GM21515 (cell line): ENCODE measurements around the gene P2RY4.
"Not testable (repeated sequence)": the region's sequence is repeated elsewhere in the genome, so short reads cannot be mapped to it uniquely, and the experiment has no call there.

Experiments
- ATAC-seq: cut with Tn5 transposase; IDR thresholded peaks from one replicate; pipeline ENCODE4 v1.9.1; 2021; ENCODE audit not compliant: unreplicated experiment

The P2RY4 gene

DNA sequence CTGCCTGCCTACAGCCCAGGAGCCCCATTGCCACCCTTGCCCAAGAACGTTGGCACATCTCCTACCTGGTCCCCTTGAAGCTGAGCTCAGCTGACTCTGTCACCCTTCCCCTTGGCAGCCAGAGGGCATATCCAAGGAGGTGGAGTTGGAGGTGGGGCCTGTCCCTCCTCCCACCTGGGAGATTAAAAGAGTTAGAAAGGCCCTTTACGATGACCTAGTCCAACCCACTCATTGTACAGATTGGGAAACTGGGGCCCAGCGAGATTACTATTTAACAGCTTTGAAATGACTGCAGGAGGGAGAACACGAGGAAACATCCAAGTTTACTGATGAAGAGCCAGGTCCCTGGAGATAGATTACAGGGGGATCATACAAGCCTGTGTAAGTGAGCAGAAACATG is at the start of gene P2RY4:
Gene P2RY4 (minus strand): TSS at position 101 of the 400 bp plus-strand sequence. CDS start 580 bp downstream, outside the sequence.
- ATAC-seq, result no peak

DNA sequence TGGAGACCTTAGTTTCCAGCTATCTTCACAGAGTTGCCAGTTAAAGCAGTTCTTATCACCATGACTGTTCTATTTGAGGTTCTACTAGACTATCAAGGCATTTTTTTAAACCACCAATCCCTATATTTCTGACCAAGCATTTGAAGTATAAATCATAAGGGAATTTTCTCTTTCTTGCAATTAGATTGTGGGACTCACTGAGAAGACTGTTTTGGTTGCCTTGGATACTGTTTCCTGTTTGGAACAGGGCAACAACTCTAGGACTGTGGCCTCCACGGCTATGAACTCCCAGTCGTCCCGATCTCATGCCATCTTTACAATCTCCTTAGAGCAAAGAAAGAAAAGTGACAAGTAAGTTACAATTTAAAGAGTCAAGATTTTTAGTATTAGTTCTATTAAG is 41.7 kb upstream of the P2RY4 start:
- ATAC-seq, result no peak

DNA sequence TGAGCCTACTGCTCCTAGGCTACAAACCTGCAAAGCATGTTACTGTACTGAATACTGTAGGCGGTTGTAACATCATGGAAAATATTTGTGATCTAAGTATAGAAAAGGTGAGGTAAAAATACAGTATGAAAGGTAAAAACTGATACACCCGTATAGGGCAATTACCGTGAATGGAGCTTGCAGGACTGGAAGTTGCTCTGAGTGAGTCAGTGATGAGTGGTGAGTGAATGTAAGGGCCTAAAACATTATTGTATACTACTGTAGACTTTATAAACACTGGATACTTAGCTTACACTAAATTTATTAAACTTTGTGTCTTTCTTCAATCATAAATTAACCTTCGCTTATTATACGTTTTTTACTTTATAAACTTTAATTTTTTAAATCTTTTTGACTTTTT is 33.6 kb upstream of the P2RY4 start:
- ATAC-seq, result no peak

DNA sequence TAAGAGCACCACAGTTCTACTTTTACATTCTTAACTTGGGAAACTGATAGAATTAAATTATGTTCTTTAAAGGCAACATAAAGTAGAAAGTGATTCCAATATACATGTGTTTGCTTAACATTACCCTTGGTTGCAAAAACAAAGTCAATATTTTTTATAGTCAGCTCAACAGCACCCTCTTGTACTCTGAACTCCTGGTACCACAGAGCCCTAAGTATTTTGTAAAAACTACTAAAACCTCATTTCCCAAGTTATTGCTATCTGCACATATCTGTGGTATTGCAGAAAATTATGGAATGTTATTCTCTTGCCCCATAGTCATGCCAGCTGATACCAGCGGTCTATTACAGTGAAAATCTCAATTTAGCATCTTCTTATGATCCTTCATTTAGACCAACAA is 32.8 kb upstream of the P2RY4 start:
- ATAC-seq, result no peak

DNA sequence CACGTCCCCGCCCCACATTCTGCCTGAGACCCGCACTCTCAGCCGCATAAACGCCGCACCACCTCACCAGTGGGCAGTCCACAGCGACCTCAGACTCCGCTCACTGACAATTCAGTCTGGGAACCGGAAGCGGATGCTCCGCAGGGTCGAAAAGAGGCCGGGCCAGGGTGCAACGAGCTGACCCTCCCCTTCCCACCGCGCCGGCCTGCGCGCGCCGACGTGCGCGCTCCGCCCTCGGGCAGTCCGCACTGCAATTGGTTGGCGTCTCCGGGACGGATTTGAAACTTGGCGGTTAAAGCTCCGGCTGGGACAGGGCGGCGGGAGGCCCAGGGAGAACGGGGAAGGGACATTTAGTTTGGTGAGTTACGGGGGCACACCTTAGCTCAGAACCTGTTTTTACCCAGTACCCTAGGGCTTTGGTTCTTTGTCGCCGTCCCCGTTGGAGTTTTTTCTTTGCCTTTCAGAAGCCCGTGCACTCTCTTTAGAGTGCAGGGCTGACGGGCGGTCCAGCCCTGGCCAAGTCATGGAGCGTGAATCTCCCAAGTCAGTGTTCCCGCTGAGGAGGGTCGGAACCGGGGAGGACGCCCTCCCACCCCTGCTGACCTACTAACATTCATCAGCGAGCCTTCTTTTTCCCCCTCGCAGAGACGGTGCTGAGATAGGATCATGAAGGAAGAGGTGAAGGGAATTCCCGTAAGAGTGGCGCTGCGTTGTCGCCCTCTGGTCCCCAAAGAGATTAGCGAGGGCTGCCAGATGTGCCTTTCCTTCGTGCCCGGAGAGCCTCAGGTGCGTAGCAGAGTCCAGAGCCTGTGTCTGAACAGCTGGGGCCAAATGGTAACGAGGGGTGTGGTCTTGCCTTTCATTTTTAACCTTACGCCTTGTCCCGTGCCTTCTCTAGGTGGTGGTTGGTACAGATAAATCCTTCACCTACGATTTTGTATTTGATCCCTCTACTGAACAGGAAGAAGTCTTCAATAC is 30.1 kb upstream of the P2RY4 start, which contains the start of the genes KIF4A and PDZD11:
Gene KIF4A (plus strand): TSS at position 312 of the 978 bp plus-strand sequence. CDS start 355 bp downstream, at position 667.
Gene PDZD11 (minus strand): TSS at position 135 of the 978 bp plus-strand sequence. CDS start 586 bp downstream, outside the sequence.
- peak; percentile 98 for ATAC-seq

DNA sequence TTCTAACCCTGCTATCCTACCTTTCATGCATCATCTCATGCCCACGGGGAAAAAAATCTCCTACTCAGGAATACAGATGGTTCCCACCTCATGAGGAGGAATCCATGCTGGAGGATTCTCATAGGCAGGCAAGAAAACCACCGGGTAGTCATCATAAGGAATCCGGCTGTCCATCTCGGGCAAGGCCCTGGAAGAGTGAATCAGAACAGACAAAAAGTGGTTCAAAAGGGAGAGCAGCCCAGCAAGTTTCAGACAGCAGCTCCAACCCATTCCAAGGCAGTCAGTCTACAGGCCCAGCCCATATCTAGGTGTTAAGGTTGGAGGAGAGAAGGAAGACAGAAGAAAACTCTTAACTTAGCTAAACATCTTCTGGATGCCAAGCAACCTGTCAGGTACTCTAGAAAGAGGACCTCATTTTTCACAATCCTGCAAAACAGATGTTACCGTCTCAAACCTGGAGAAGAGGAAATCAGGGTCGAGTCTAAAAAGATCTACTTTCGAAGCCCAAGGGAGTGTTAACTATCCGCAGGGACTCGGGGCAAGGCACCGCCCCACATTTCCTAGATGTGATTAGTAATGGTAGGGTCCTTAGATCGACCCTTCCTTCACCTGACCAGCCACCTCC is 29.3 kb upstream of the P2RY4 start:
- ATAC-seq, result no peak

DNA sequence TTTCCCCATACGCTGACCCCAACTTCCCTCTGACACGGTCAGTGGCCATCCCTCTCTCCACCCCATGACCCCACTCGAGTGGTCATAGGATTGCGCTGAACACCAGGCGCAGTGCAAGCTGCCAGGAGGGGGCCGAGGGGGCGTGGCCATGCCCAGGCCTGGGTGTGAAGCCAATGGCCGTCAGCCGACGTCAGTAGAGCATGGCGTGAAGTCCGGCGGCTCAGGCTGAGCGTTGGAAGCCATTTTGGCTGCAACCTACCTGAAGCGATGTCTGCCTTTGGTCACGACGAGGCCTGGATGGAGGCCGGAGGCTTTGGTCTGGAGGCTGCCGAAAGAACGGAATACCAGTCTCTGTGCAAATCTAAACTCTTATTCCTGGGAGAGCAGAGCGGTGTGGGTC is 21.9 kb upstream of the P2RY4 start, which contains the start of gene RAB41:
Gene RAB41 (plus strand): TSS at position 222 of the 400 bp plus-strand sequence. CDS start 46 bp downstream, at position 268.
- ATAC-seq, result no peak

DNA sequence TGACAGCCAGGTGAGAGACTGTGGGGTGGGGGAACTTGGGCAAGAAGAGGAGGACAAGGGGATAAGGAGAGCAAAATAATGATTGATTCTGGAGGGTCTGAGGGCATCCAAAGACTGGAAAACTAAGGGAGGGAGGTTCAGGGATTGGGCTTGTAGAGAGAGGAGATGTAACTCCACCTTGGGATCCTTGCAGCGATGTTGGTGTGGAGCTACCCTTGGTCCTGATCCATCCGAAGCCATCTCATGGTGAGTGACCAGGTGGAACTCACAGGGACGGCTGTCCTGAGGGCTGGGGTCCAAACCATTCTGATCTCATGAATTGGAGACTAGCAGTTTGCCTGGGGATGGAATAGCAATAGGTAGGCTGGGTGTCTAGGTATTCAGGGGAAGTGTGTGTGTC is 20.6 kb upstream of the P2RY4 start:
- ATAC-seq, result no peak

DNA sequence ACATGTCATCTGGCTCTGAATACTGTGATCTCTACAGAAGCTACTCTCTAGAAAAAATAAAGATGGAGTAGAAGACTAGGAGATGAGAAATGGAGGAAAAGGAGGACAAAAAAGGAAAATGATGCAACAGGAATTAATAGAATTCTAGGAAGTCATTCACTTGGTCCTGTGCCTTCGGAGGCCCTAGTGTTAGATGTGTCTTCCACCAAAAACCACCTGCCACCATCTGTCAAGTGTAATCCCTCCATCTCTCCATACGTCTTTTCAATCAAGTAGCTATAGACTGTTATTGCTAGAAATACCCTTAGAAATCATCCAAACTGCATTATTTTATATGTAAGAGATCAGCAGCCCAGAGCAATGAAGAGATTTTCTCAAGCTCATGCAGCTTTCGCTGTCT is 19.1 kb upstream of the P2RY4 start:
- no peak for ATAC-seq

DNA sequence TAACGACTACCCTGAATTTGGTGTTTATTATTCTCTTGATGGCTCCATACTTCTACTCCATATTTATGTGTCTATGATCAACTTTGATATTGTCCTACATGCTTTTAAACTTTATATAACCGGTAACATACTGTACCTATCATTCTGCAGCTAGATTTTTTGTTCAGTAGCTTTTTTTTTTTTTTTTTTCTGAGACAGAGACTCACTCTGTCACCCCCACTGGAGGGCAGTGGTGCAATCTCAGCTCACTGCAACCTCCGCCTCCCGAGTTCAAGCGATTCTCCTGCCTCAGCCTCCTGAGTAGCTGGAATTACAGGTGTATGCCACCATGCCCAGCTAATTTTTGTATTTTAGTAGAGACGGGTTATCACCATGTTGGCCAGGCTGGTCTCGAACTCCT is 14.0 kb upstream of the P2RY4 start:
- ATAC-seq, result not testable (repeated sequence)

DNA sequence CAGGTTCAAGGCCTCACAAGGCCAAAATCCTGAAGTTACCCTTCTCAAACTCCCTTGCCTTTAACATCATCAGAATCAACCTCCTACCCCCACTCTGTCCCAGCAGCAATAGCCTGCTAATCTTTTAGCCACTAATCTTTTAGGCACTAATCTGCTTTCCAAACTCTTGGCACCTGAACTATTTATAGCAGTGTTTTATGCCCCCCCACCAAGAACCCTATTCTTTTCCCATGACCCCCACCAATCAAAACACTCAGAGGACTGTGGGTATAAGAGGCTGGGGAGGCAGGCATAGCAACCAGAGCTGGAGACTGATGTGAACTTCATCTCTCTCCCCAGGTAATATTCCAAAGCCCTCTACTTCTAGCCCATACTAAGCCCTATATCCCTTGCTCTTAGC is 8.0 kb upstream of the P2RY4 start, which contains the start of gene ARR3:
Gene ARR3 (plus strand): TSS at position 301 of the 400 bp plus-strand sequence. CDS start 1,052 bp downstream, outside the sequence.
- ATAC-seq, result no peak

DNA sequence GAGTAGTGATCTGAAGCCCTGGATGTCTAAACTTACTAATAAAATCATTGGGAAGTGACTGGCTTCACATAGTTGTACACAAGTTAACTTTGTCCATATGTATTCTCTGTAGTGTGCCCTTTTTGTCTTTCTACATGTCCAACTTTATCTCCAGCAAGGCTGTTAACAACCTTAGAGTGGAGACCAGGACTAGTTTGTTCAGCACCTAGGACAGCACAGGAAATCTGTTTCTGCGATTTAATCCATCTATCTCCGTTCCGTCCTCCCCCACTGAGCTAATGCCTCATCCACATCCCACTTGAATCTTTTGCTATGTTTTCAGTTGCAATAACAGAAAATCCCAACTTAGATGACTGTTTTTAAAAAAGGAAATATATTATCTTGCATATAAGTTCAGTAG is 4.8 kb upstream of the P2RY4 start:
- ATAC-seq, result no peak

DNA sequence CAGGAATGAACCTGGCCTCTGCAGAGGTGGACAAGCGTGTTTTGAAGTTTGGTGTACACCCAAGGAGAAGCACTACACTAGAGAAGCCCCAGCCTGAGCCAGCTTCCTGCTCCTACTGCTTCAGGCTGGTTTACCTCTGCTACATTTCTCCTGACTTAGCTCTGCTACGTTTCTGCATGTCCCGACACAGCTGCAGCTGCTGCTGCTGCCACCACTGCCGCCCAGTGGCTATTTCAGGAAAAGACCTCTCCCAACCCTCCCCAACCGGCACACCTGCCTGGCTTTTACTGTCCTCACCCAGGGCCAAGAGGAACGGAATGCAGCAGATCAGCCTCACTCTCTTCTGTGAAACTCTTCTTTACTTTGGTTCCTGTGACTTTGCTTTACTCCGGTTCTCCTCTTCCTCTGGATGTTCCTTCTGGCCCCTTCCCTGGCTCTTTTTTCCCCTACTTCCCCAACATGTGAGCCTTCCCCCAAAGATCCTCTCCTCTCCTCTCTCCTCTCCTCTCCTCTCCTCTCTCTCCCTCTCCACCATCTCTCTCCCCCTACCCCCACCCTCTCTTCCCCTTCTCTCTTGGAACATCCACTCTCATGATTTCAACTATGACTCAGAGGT is 3.1 kb upstream of the P2RY4 start:
- peak; percentile 56 for ATAC-seq

DNA sequence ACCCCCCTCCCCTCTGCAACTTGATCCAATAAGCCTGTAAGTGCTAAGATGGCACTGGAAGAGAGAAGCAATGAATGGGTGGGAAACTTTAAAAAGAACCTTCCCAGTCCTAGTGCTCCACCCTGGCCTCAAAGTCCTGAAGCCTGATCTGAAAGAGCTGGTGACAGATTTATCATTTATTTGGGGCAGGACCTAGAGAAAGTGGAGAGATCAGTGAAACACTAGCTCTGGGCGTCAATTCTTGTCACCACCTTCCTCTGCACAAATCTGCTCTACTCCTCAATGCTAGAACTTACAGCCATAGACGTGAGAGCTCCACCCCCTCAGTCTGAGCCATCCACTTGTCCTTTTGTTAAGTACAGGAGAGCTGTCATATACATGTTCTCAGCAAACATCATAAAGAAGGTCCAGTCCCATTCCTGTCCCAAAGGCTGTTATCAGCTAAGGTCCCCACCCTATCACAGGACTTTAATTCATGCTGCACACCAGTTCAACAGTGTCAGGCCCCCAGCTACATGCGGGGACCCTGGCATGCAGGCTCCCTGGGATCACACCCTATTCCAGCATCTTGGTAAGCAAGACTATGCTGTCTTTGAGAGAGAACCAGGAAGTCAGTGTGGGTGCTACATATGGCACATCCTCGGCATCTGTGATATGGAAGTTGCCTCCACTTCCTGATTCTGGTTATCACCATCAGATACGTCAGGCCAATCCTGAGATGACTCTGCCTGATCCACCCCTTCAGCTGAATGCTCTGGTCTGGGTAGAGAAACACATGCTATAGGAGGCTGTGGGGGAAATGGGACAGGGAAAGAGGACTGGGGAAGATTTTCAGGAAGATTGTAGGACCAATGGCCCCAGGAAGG is 2.3 kb downstream of the P2RY4 start:
- no peak for ATAC-seq

DNA sequence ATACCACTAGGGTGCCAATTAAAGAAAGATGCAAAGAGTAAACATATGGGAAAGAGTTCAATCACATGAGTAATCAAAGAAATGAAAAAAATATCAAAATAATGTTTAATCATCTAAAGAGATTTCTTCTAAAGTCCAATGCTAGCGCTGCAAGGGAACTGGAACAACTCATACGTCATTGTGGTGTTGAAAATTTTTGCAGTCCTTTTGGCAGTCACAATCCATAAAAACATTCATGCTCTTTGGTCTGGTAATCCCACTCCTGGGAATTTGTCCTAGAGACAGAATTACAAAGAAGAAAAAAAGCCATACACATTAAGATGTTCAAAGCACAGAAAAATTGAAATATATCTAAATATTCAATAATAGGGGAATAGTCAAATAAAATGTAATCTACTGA is 4.6 kb downstream of the P2RY4 start:
- ATAC-seq, result no peak

DNA sequence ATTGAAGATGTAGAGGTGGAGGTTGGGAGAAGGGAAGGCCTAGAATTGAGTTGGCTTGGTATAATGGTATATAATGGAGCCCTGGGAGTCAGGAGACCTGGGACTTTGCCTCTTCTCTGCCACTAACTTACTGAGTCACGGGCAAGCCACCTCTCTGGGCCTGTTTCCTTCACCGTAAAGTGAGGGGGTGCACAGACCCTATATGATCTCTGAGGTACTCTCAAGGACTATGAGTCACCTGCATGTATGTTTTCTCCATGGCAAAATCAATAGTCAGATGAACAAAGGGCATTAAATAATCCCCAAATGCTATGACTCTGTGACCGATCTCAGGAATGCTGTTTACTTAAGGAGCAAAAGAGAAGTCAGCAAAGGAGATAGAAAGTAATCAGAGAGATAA is 5.1 kb downstream of the P2RY4 start:
- no peak for ATAC-seq

DNA sequence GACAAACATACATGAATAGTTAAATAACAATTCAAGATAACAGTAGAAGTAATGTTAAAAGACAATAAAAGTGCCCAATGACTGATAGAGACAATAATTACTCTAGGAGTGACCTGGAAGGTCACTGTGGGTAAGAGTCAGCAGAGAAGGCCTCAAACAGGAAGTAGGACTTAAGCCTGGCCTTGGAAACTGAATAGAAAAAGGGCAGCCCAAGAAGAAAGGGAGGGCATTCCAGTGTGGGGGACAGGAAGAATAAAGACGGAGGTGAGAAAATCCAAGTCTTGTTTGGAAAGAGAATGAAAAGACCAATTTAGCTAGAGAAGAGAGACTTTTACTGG is 6.0 kb downstream of the P2RY4 start:
- no peak for ATAC-seq

DNA sequence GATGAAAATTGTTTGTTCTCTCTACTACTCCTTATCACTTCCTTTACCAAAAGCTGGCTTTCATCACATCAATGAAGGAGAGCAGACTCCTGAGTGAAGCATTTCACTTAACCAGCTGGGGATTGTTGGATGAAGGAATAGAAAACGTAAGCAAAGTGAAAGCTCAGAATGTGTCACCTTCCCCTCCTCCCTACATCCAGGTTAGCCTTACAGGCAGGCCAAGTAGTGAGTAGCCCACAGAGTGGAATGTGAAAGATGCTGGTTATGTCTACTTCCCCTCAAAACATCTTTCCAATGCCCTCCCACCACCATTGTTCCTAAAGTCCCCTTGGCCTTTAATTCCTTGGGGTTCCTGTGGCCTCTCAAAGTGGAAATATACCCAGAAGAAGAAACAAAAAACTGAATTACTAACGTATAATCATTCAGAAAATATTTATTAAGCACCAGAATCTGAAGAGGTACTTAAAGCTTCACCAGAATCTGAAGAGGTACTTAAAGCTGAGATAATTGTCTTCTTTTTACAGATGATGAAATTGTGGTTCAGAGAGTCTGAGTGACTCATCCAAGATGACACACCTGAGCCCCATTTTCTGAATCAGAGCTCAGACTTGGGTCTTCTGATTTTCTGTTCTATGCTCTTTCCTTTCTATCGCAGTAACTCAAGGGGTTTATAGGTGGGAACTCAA is 6.5 kb downstream of the P2RY4 start:
- no peak for ATAC-seq

DNA sequence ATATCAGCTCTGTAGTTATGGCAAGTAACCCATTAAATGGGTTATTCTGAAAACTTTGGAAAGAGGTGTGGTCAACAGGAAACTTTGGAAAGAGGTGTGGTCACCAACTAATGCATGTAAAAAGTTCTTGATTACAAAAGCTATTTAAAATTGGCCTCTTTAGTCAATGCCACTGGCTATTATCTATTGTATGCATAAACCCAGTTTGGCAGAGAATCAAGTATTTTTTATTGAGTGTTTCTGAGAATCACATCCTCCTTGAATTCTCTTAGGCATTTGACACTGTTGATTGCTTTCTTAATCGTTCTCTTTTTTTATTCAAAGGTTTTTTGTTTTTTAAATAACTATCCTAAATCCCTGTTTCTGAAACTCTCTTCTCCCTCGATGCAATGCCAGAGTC is 7.5 kb downstream of the P2RY4 start:
- ATAC-seq, result no peak

DNA sequence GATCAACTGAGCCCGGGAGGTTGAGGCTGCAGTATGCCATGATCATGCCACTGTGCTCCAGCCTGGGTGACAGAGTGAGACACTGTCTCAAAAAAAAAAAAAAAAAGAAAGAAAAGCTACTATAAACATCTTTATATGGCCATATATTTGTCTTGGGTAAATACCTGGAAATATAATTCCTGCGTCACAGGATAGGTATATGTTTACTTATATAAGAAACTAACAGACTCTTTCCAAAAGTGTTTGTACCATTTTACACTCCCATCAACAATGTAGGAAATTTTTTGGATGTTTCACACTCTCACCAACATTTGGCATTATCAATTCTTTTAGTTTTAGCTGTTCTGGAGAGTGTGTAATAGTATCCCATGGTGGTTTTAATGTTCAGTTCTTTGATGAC is 12.8 kb downstream of the P2RY4 start:
- ATAC-seq, result no peak
